Kidney (tissue), 14 donors: Measurements from ENCODE around the gene FOSL2. TPM values are rescaled to one million over a fixed set of nuclear protein-coding genes. Genes with fewer than 3 reads are reported as not detected.

ENCODE experiments used
- DNase-seq, 5 donors: peaks; one replicate each; pipeline ENCODE4 v3.0.0-alpha.2; 2013 to 2020
- FAIRE-seq: peaks from 2 replicates; lab custom pipeline; 2012; peaks lifted over from hg19 to GRCh38; lab: Jason Lieb, UNC
- H3K27ac ChIP-seq, 2 donors: one replicate each; pipeline ENCODE4 v1.7.0; 2013; ENCODE audit warnings: low read depth in 2 of 2, low read length in 2 of 2, inconsistent platforms in 1 of 2
- H3K27me3 ChIP-seq: one replicate; pipeline ENCODE4 v1.7.1; 2013; ENCODE audit warnings: low read length, inconsistent platforms; ENCODE audit not compliant: control insufficient read depth, insufficient read depth
- H3K36me3 ChIP-seq, 3 donors: one replicate each; pipeline versions ENCODE4 v1.7.0 to v1.7.1; 2013; ENCODE audit warnings: low read length in 3 of 3, control low read depth in 1 of 3, inconsistent platforms in 1 of 3; ENCODE audit not compliant: insufficient read depth in 3 of 3, control insufficient read depth in 2 of 3
- H3K4me1 ChIP-seq, 3 donors: one replicate each; pipeline versions ENCODE4 v1.7.0 to v1.7.1; 2013; ENCODE audit warnings: low read length in 3 of 3, inconsistent platforms in 1 of 3, low read depth in 1 of 3; ENCODE audit not compliant: control insufficient read depth in 2 of 3, insufficient read depth in 2 of 3
- H3K4me3 ChIP-seq, 3 donors: one replicate each; pipeline versions ENCODE4 v1.7.0 to v1.8.1; 2013; ENCODE audit warnings: low read length in 3 of 3, control low read depth in 1 of 3, inconsistent platforms in 1 of 3
- H3K9ac ChIP-seq, 3 donors: one replicate each; pipeline versions ENCODE4 v1.7.0 to v1.7.1; 2013; ENCODE audit warnings: low read length in 3 of 3, control low read depth in 1 of 3, inconsistent platforms in 1 of 3
- H3K9me3 ChIP-seq, 3 donors: one replicate each; pipeline versions ENCODE4 v1.7.0 to v1.7.1; 2013; ENCODE audit warnings: low read length in 3 of 3, control low read depth in 1 of 3, inconsistent platforms in 1 of 3; ENCODE audit not compliant: control insufficient read depth in 2 of 3, insufficient read depth in 1 of 3
- intact Hi-C: fragments of 100-400 bp; cut with DNase I; formaldehyde crosslinking; loops from one replicate; pipeline ENCODE4 v1.11.1; 2022
- polyA plus RNA-seq: library from polyadenylated mRNA; stranded (reverse); fragments of 350-450 nt; fragmentation: Illumina TruSeq; extraction: RNeasy Lipid Tissue Mini Kit (QIAGEN cat#74804); gene quantifications from one replicate; pipeline ENCODE4 v1.2.3, GENCODE V29; 2014; ENCODE audit warnings: low read depth, low replicate concordance; ENCODE audit not compliant: insufficient read depth
- total RNA-seq: library from RNA; stranded (reverse); fragmentation: NEBNext Ultra II Directional; extraction: Animal tissue kit (Norgen Biotek cat#: 25700); gene quantifications from one replicate; pipeline ENCODE4 v1.2.1, GENCODE V29; 2021
- TF ChIP-seq, protein P1 (sequence below): IDR thresholded peaks from 3 replicates; pipeline ENCODE4 v1.5.1; 2012; ENCODE audit warnings: mild to moderate bottlenecking, moderate library complexity, borderline replicate concordance; ENCODE audit not compliant: insufficient read depth; ENCODE audit errors: extremely low read depth
- donor health status: control.
- donor health status: control.
- donor health status: control.
- donor health status: control.
- donor health status: control.
- donor health status: DM: yes; HTN: yes; CAD: no.
- donor health status: Normal renal cell carcinoma (clear cell type).

The FOSL2 gene
- total and polyA plus RNA-seq, 2 donors from 2014 or later, result 20.6 to 149 TPM

DNA sequence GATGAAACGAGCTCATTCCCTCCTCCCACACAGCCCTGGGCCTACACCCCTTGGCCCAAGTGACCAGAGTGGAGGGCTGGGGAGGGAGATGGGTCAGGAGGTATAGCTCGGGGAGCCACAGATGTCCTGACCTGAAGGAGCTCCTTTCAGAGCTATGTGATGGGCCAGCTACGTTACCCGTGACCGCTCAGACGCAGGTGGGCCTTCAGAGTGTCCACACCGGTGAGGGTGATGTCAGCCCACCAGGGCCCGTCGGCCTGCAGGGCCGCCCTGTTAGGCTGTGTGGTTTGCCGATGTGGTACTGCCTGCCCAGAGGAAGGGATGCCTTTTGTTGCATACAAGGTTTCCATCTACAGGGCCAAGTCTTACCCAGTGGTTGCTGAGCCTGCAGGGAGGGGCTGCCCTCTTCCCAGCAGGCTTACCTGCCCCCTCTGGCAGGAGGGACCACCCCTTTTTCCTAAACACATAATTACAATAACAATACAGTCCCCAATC, 41.8 kb upstream of the FOSL2 start:
- FAIRE-seq (no peak), DNase-seq (peak in 1 of 5 donors; percentile 63)
- Histone ChIP-seq H3K27me3 (no peaks in the 10 kb centered on the region), H3K4me1 (peaks cover 0 to 6% (median 4%) of the 10 kb centered on the region in 3 donors), H3K4me3 (no peak overlapping the region), H3K27ac (no peak overlapping the region), H3K36me3 (no peaks in the 10 kb centered on the region), H3K9me3 (no peaks in the 10 kb centered on the region), H3K9ac (no peak overlapping the region)
- intact Hi-C loops, result no loop called here
- TF ChIP-seq, protein P1, sequence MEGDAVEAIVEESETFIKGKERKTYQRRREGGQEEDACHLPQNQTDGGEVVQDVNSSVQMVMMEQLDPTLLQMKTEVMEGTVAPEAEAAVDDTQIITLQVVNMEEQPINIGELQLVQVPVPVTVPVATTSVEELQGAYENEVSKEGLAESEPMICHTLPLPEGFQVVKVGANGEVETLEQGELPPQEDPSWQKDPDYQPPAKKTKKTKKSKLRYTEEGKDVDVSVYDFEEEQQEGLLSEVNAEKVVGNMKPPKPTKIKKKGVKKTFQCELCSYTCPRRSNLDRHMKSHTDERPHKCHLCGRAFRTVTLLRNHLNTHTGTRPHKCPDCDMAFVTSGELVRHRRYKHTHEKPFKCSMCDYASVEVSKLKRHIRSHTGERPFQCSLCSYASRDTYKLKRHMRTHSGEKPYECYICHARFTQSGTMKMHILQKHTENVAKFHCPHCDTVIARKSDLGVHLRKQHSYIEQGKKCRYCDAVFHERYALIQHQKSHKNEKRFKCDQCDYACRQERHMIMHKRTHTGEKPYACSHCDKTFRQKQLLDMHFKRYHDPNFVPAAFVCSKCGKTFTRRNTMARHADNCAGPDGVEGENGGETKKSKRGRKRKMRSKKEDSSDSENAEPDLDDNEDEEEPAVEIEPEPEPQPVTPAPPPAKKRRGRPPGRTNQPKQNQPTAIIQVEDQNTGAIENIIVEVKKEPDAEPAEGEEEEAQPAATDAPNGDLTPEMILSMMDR, result no peak

DNA sequence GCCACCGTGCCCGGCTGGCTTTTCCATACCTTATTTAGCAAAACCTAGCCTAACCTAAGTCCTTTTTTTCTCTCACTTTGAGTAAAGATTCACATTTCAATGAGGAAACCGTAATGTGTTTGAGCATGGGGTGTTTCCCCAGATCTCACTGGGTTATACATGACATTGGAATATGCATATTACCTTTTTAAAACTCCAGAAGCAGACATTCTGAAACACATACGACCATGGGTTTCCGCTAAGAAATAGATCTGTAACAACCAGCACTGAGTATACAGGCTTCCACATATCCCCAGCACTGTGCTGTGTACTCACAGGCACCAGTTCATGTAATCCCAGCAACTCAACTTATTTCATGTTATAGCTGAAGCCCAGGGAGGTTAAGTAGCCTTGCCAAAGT, 41.0 kb upstream of the FOSL2 start:
- FAIRE-seq, result no peak

DNA sequence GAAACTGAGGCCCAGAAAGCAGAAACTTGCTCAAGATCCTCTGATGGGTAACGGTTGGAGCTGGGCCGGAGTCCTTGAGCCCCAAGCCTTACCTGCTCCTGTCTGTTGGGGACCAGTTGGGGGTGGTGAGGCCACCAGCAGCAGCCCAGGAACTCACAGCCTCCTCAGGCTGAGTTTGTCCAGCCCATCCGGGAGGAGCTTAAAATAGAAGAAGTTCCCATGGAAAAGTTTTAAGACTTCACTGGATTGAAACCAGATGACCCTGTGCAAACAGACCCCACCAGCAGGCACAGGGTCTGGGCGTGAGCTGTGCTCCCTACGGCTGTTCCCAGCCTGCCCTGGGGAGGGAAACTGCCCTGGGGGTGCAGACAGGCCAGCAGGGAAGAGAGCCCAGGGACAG, 40.6 kb upstream of the FOSL2 start:
- no peak overlapping the region for H3K4me3 ChIP-seq
- no peaks in the 10 kb centered on the region for H3K9me3 ChIP-seq
- intact Hi-C loops, result no loop called here
- H3K4me1 ChIP-seq, result peaks cover 0 to 14% (median 12%) of the 10 kb centered on the region in 3 donors
- H3K36me3 ChIP-seq, result no peaks in the 10 kb centered on the region
- no peaks in the 10 kb centered on the region for H3K27me3 ChIP-seq
- DNase-seq (peak in 2 of 5 donors; percentile 44 to 55), FAIRE-seq (no peak)
- H3K27ac ChIP-seq, result no peak overlapping the region
- TF ChIP-seq, protein P1, result no peak
- no peak overlapping the region for H3K9ac ChIP-seq

More for the DNA sequence above, 41.0 kb upstream of the FOSL2 start:
- no peaks in the 10 kb centered on the region for H3K27me3 ChIP-seq
- peaks cover 0 to 12% (median 11%) of the 10 kb centered on the region in 3 donors for H3K4me1 ChIP-seq
- no peak overlapping the region for H3K27ac ChIP-seq
- TF ChIP-seq, protein P1, result no peak
- no peak for DNase-seq
- H3K9ac ChIP-seq, result no peak overlapping the region
- intact Hi-C loops, result no loop called here
- no peaks in the 10 kb centered on the region for H3K36me3 ChIP-seq
- H3K4me3 ChIP-seq, result no peak overlapping the region
- H3K9me3 ChIP-seq, result no peaks in the 10 kb centered on the region
